IMR-90 (cell line): Measurements from ENCODE around the gene TOB2. TPM values are rescaled to one million over a fixed set of nuclear protein-coding genes. Genes with fewer than 3 reads are reported as not detected.
"Not testable (repeated sequence)": the region's sequence is repeated elsewhere in the genome, so short reads cannot be mapped to it uniquely, and the experiment has no call there.

Experiments
- ATAC-seq: fragments of 200-7000 bp; cut with Tn5 transposase; 2 replicates; pipeline ENCODE4 v1.9.1; 2020; ENCODE audit warnings: low read depth, mild to moderate bottlenecking, moderate library complexity
- BruUV-seq: library from RNA; stranded (reverse); fragments of 400-500 nt; replicated peaks from 2 replicates; lab custom pipeline; 2021; lab: Mats Ljungman, UMichigan
- CTCF ChIA-PET: fragments of 300-600 bp; formaldehyde crosslinking; extraction: SDS; loops from one replicate; lab custom pipeline; 2021; ENCODE audit warnings: antibody characterized with exemption; lab: Yijun Ruan, JAX
- POLR2A ChIA-PET: fragments of 300-600 bp; sonication (Branson Sonifier 250); formaldehyde crosslinking; loops from one replicate; lab custom pipeline; 2022; ENCODE audit warnings: antibody characterized with exemption; ENCODE audit not compliant: unreplicated experiment; lab: Charles Lee
- DNase-seq: peaks from one replicate; pipeline ENCODE4 v3.0.0; 2013
- H2AFZ ChIP-seq: replicated peaks from 2 replicates; pipeline ENCODE3; 2013; ENCODE audit warnings: low read length, mild to moderate bottlenecking; ENCODE audit not compliant: poor library complexity
- H2AK5ac ChIP-seq: 2 replicates; pipeline ENCODE4 v1.6.1; 2013; ENCODE audit warnings: low read depth, low read length, inconsistent platforms
- H2AK9ac ChIP-seq: replicated peaks from 2 replicates; pipeline ENCODE3; 2013; ENCODE audit warnings: mild to moderate bottlenecking, low read depth, low read length, moderate library complexity; ENCODE audit not compliant: poor library complexity
- H2BK120ac ChIP-seq: 2 replicates; pipeline ENCODE4 v1.6.1; 2013; ENCODE audit warnings: low read depth, low read length, inconsistent platforms
- H2BK15ac ChIP-seq: 3 replicates; pipeline ENCODE4 v1.6.1; 2013; ENCODE audit warnings: low read depth, low read length, inconsistent platforms
- H2BK20ac ChIP-seq: 2 replicates; pipeline ENCODE4 v1.6.1; 2013; ENCODE audit warnings: low read depth, mild to moderate bottlenecking, inconsistent platforms, low read length, moderate library complexity
- H2BK5ac ChIP-seq: 2 replicates; pipeline ENCODE4 v1.6.1; 2013; ENCODE audit warnings: mild to moderate bottlenecking, low read depth, low read length, inconsistent platforms; ENCODE audit not compliant: poor library complexity, severe bottlenecking
- H3K14ac ChIP-seq: replicated peaks from 2 replicates; pipeline ENCODE4 v1.6.1; 2013; ENCODE audit warnings: low read depth, low read length, inconsistent platforms
- H3K18ac ChIP-seq: 2 replicates; pipeline ENCODE4 v1.6.1; 2013; ENCODE audit warnings: low read depth, low read length, control low read depth
- H3K23ac ChIP-seq: 2 replicates; pipeline ENCODE4 v1.6.1; 2013; ENCODE audit warnings: low read depth, low read length, inconsistent platforms
- H3K27ac ChIP-seq: 2 replicates; pipeline ENCODE4 v1.5.1; 2013; ENCODE audit warnings: mild to moderate bottlenecking, control low read depth, low read length; ENCODE audit not compliant: insufficient read depth
- H3K27me3 ChIP-seq: 2 replicates; pipeline ENCODE4 v1.6.1; 2013; ENCODE audit warnings: low read length; ENCODE audit not compliant: control insufficient read depth, insufficient read depth
- H3K36me3 ChIP-seq: 2 replicates; pipeline ENCODE4 v1.6.1; 2013; ENCODE audit warnings: low read length, mixed read lengths; ENCODE audit not compliant: control insufficient read depth, insufficient read depth
- H3K4ac ChIP-seq: 2 replicates; pipeline ENCODE4 v1.6.1; 2013; ENCODE audit warnings: low read depth, low read length, inconsistent platforms
- H3K4me1 ChIP-seq: 2 replicates; pipeline ENCODE4 v1.6.1; 2013; ENCODE audit warnings: low read length, mixed read lengths; ENCODE audit not compliant: control insufficient read depth, insufficient read depth
- H3K4me2 ChIP-seq: 2 replicates; pipeline ENCODE4 v1.6.1; 2013; ENCODE audit warnings: low read depth, mild to moderate bottlenecking, control low read depth, low read length, moderate library complexity
- H3K4me3 ChIP-seq: 2 replicates; pipeline ENCODE4 v1.5.1; 2013; ENCODE audit warnings: low read depth, mild to moderate bottlenecking, control low read depth, low read length, moderate library complexity; ENCODE audit not compliant: insufficient read depth
- H3K56ac ChIP-seq: 2 replicates; pipeline ENCODE4 v1.6.1; 2013; ENCODE audit warnings: low read length, inconsistent platforms; ENCODE audit not compliant: insufficient read depth; ENCODE audit errors: extremely low read depth
- H3K79me1 ChIP-seq, 2 experiments: 2 replicates each; pipeline ENCODE4 v1.6.1; 2013; ENCODE audit warnings: low read length in 2 of 2, inconsistent platforms in 1 of 2, low read depth in 1 of 2
- H3K9ac ChIP-seq: 2 replicates; pipeline ENCODE4 v1.6.1; 2013; ENCODE audit warnings: low read depth, low read length, control low read depth
- H3K9me1 ChIP-seq: 2 replicates; pipeline ENCODE4 v1.6.1; 2013; ENCODE audit warnings: low read length, inconsistent platforms; ENCODE audit not compliant: insufficient read depth
- H3K9me3 ChIP-seq: 2 replicates; pipeline ENCODE4 v1.6.1; 2013; ENCODE audit warnings: low read length; ENCODE audit not compliant: control insufficient read depth, insufficient read depth
- H4K20me1 ChIP-seq: 2 replicates; pipeline ENCODE4 v1.6.1; 2013; ENCODE audit warnings: low read length, inconsistent platforms; ENCODE audit not compliant: insufficient read depth
- H4K5ac ChIP-seq: 2 replicates; pipeline ENCODE4 v1.6.1; 2013; ENCODE audit warnings: mild to moderate bottlenecking, low read depth, low read length, control low read depth
- H4K8ac ChIP-seq, 2 experiments: 2 replicates each; pipeline ENCODE4 v1.6.1; 2013; ENCODE audit warnings: low read depth in 2 of 2, low read length in 2 of 2, control low read depth in 1 of 2, inconsistent platforms in 1 of 2
- H4K91ac ChIP-seq: 2 replicates; pipeline ENCODE4 v1.6.1; 2013; ENCODE audit warnings: low read depth, low read length, inconsistent platforms; ENCODE audit not compliant: insufficient read depth
- CEBPB ChIP-seq: IDR thresholded peaks from 2 replicates; pipeline ENCODE4 v1.6.1; 2012; ENCODE audit warnings: low read depth, low read length, improper control_type of control experiment
- WGBS, 2 experiments: methylation state at CpG; one replicate each; pipeline versions ENCODE4 v1.1.5 to v1.1.7; 2013; ENCODE audit warnings: missing lambda C conversion rate in 2 of 2; ENCODE audit not compliant: insufficient read length in 1 of 2; ENCODE audit errors: extremely low coverage in 2 of 2; 5-methylcytosine and 5-hydroxymethylcytosine counted together
- dilution Hi-C: fragments of 300-500 bp; cut with HindIII; formaldehyde crosslinking; loops from one replicate; pipeline ENCODE4 v1.14.3; 2018; ENCODE audit warnings: low sequenced_read_pairs; ENCODE audit not compliant: unreplicated experiment
- in situ Hi-C: fragments of 300-500 bp; cut with MboI; formaldehyde crosslinking; loops from 3 replicates; pipeline ENCODE4 v1.14.3; 2019; ENCODE audit warnings: low sequenced_read_pairs, inconsistent platforms, mixed read lengths
- intact Hi-C: fragments of 100-400 bp; cut with micrococcal nuclease; formaldehyde crosslinking; loops from 2 replicates; pipeline ENCODE4 v1.10.0; 2022
- polyA plus RNA-seq, 3 experiments: library from polyadenylated mRNA; depleted of rRNA; stranded (reverse); fragments of >200 nt; gene quantifications; 2 replicates each; pipeline ENCODE4 v1.2.3, GENCODE V29; 2012; ENCODE audit warnings: low replicate concordance in 1 of 3
- total RNA-seq: library from RNA; depleted of rRNA; stranded (reverse); fragments of >200 nt; gene quantifications from 2 replicates; pipeline ENCODE4 v1.2.3, GENCODE V29; 2012

The TOB2 gene
- total and polyA plus RNA-seq, 2 of the 4 experiments (the other 2 are of a cell fraction) = 17.4 to 23.3 TPM

DNA sequence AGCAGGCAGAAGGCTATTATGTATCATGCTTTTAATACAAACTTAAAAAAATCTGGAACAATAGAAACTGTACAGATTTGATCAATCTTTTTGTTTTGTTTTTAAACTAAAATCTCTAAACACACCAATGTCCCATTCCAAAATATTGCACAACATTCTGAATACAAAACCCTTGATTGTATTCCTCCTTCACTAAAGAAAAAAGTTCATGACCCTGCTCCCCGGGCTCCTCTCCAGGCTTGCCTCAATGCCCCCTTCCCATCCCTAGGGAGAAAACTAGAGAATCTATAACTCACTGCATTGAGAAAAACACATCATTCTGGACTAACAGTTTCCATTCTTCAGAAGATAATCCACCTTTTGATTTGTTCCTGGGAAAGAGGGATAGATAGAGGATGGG lies 13.1 kb downstream of the TOB2 start:
- H3K4me1 ChIP-seq, H3K4me2 ChIP-seq, BruUV-seq, intact Hi-C loops, H3K4ac ChIP-seq, H4K8ac ChIP-seq, H2BK5ac ChIP-seq, H4K5ac ChIP-seq, H2AK5ac ChIP-seq, H3K27ac ChIP-seq, POLR2A ChIA-PET, H3K9me3 ChIP-seq, dilution Hi-C loops, H3K23ac ChIP-seq, H2AK9ac ChIP-seq, CTCF ChIA-PET, in situ Hi-C loops, H2BK20ac ChIP-seq, H3K14ac ChIP-seq, H2AFZ ChIP-seq, H4K91ac ChIP-seq, H3K4me3 ChIP-seq, DNase-seq, H2BK15ac ChIP-seq, H3K27me3 ChIP-seq, H3K9ac ChIP-seq, H3K56ac ChIP-seq, H2BK120ac ChIP-seq, H3K18ac ChIP-seq, ATAC-seq: not testable (repeated sequence)
- peaks cover 20 to 62% of the 10 kb centered on the region in 2 experiments for H3K79me1 ChIP-seq
- peak; percentile 38; the same call in 1 of the 2 replicates for TF ChIP-seq CEBPB
- H4K20me1 ChIP-seq = peaks cover 75% of the 10 kb centered on the region
- H3K9me1 ChIP-seq = peaks cover 10% of the 10 kb centered on the region
- H3K36me3 ChIP-seq = peaks cover 51% of the 10 kb centered on the region
- no CpG with 5 or more reads among the region's 1 CpG for WGBS, 2 experiments
